Calu3 (cell line): ENCODE results near the gene NOL8. TPM values are rescaled to one million over a fixed set of nuclear protein-coding genes. Genes with fewer than 3 reads are reported as not detected.

Source experiments
- BruUV-seq: library from RNA; stranded (reverse); fragments of 400-500 nt; replicated peaks from 2 replicates; lab custom pipeline; 2021; lab: Mats Ljungman, UMichigan
- CTCF ChIA-PET: fragments of 300-600 bp; sonication (Branson Sonifier 250); formaldehyde crosslinking; loops from one replicate; lab custom pipeline; 2022; ENCODE audit warnings: antibody characterized with exemption; lab: Charles Lee
- DNase-seq: peaks from one replicate; pipeline ENCODE4 v3.0.0; 2022
- H3K27ac Mint-ChIP-seq: one replicate; pipeline ENCODE4 v1.8.0; 2022; ENCODE audit warnings: mixed read lengths; ENCODE audit not compliant: unreplicated experiment
- H3K27me3 Mint-ChIP-seq: one replicate; pipeline ENCODE4 v1.8.0; 2022; ENCODE audit warnings: mixed read lengths; ENCODE audit not compliant: unreplicated experiment
- H3K36me3 Mint-ChIP-seq: one replicate; pipeline ENCODE4 v1.8.0; 2022; ENCODE audit warnings: mild to moderate bottlenecking, moderate library complexity, mixed read lengths; ENCODE audit not compliant: insufficient read depth, unreplicated experiment
- H3K4me1 Mint-ChIP-seq: one replicate; pipeline ENCODE4 v1.8.0; 2022; ENCODE audit warnings: mild to moderate bottlenecking, low read depth, mixed read lengths; ENCODE audit not compliant: unreplicated experiment
- H3K4me3 Mint-ChIP-seq: one replicate; pipeline ENCODE4 v1.8.0; 2022; ENCODE audit warnings: mild to moderate bottlenecking, low read depth, moderate library complexity, mixed read lengths; ENCODE audit not compliant: unreplicated experiment
- H3K9me3 Mint-ChIP-seq: one replicate; pipeline ENCODE4 v1.8.0; 2022; ENCODE audit warnings: low read depth, mixed read lengths; ENCODE audit not compliant: unreplicated experiment
- intact Hi-C: fragments of 100-400 bp; cut with micrococcal nuclease; formaldehyde crosslinking; loops from one replicate; pipeline ENCODE4 v1.10.0; 2022; ENCODE audit not compliant: unreplicated experiment
- total RNA-seq: library from RNA; stranded (reverse); gene quantifications from 2 replicates; pipeline ENCODE4 v1.2.3, GENCODE V29; 2022
- TF ChIP-seq, protein P1 (sequence below): fragments of 200-600 bp; IDR thresholded peaks from one replicate; pipeline ENCODE4 v1.8.0; 2022; ENCODE audit warnings: antibody characterized with exemption; ENCODE audit not compliant: unreplicated experiment

Gene NOL8
- total RNA-seq, 1 experiment from 2014 or later = 42.9 TPM

DNA sequence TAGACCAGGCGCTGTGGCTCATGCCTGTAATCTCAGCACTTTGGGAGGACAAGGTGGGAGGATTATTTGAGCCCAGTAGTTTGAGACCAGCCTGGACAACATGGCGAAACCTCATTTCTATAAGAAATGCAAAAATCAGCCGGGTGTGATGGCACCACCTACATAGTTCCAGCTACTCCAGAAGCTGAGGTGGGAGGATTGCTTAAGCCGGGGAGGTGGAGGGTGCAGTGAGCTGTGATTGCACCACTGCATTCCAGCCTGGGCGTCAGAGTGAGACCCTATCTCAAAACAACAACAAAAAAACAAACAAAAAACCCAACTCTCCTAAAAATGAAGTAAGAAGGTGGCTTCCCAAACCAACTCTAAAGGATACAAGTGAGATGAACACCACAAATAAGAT lies 54.6 kb downstream of the NOL8 start:
- Mint-ChIP-seq H3K4me1 (no peaks in the 10 kb centered on the region), H3K36me3 (peaks cover 74% of the 10 kb centered on the region), H3K27ac (no peak overlapping the region), H3K9me3 (no peaks in the 10 kb centered on the region), H3K4me3 (no peak overlapping the region), H3K27me3 (no peaks in the 10 kb centered on the region)
- no TSS peak for BruUV-seq
- intact Hi-C loops = no loop called here
- CTCF ChIA-PET = no interaction called here
- TF ChIP-seq, protein P1, sequence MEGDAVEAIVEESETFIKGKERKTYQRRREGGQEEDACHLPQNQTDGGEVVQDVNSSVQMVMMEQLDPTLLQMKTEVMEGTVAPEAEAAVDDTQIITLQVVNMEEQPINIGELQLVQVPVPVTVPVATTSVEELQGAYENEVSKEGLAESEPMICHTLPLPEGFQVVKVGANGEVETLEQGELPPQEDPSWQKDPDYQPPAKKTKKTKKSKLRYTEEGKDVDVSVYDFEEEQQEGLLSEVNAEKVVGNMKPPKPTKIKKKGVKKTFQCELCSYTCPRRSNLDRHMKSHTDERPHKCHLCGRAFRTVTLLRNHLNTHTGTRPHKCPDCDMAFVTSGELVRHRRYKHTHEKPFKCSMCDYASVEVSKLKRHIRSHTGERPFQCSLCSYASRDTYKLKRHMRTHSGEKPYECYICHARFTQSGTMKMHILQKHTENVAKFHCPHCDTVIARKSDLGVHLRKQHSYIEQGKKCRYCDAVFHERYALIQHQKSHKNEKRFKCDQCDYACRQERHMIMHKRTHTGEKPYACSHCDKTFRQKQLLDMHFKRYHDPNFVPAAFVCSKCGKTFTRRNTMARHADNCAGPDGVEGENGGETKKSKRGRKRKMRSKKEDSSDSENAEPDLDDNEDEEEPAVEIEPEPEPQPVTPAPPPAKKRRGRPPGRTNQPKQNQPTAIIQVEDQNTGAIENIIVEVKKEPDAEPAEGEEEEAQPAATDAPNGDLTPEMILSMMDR = no peak
- DNase-seq = no peak

DNA sequence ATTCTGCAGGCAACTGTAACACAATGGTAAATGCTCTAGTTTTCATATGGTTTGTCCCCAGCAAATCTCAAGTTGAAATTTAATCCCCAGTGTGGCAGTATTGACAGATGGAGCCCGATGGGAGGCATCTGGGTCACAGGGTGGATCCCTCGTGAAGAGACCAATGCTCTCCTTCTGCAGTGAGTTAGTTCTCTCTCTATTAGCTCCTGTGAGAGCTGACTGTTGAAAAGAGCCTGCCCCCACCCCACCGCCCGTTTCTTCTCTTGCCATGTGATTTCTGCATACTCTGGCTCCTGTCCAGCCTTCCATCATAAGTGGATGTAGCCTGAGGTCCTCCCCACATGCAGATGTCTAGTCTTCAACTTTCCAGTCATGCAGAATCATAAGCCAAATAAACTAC lies 58.7 kb downstream of the NOL8 start:
- Mint-ChIP-seq H3K27me3 (no peaks in the 10 kb centered on the region), H3K36me3 (peaks cover 63% of the 10 kb centered on the region), H3K4me3 (no peak overlapping the region), H3K4me1 (no peaks in the 10 kb centered on the region), H3K9me3 (no peaks in the 10 kb centered on the region), H3K27ac (no peak overlapping the region)
- TF ChIP-seq, protein P1 = no peak
- BruUV-seq = no TSS peak
- no peak for DNase-seq
- intact Hi-C loops = no loop called here
- CTCF ChIA-PET = no interaction called here

DNA sequence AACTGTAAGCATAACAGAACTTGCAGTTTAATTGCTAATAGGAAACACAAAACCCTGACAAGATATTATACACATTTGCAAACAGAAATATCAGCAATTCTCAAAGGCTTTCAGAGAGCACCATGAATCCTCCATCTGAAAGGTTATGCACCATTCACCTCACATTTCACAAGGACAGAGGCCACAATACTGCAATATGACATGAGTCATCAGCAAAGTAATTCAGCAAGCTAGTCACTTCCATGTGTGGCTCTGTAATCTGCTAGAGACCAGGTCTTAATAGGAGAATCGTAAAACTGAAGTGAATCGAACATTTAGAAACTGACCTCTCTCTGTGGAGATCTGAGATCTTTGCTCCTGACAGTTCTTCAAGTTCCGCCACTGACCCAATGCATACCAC lies 60.0 kb downstream of the NOL8 start:
- no peaks in the 10 kb centered on the region for H3K27me3 Mint-ChIP-seq

DNA sequence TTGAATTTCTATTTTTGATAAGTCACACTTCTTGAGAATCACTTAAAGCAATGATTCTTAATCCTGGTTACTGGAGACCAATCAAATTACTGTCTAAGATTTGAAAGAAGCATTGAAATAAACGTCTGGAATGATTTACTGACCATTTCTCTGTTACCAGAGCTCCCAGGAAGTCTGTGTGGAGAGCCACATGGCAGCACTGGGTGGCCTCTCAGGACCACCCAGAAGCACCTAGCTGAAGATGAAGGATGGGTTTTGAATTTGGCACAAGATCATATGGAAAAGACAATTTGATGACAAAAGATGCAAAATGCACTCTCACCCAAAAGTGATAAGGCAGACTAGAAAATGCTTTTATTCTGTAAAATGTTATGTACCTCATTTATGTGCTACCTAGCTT lies 62.0 kb downstream of the NOL8 start:
- H3K36me3 Mint-ChIP-seq = peaks cover 68% of the 10 kb centered on the region
- CTCF ChIA-PET = no interaction called here
- H3K4me3 Mint-ChIP-seq = no peak overlapping the region
- no peaks in the 10 kb centered on the region for H3K9me3 Mint-ChIP-seq
- DNase-seq = no peak
- H3K27me3 Mint-ChIP-seq = no peaks in the 10 kb centered on the region
- H3K27ac Mint-ChIP-seq = no peak overlapping the region
- intact Hi-C loops = no loop called here
- TF ChIP-seq, protein P1 = no peak
- BruUV-seq = no TSS peak
- no peaks in the 10 kb centered on the region for H3K4me1 Mint-ChIP-seq

More for the DNA sequence above, 60.0 kb downstream of the NOL8 start:
- Mint-ChIP-seq H3K9me3 (no peaks in the 10 kb centered on the region), H3K27ac (no peak overlapping the region), H3K4me3 (no peak overlapping the region), H3K4me1 (no peaks in the 10 kb centered on the region), H3K36me3 (peaks cover 66% of the 10 kb centered on the region)
- no peak for DNase-seq
- intact Hi-C loops = no loop called here
- TF ChIP-seq, protein P1 = no peak
- CTCF ChIA-PET = interaction anchor here (0.5 kb wide), 1 partner anchor 127 kb away, joined by 3 read pairs; no protein-coding TSS in a partner anchor
- BruUV-seq = no TSS peak
